NCI-H2196 (cell line): ENCODE results near the gene CDK6.

ENCODE experiments used
- DNase-seq: peaks from one replicate; lab custom pipeline; 2025; ENCODE audit not compliant: unreplicated experiment; lab: John Stamatoyannopoulos, UW

CDK6 gene

GRCh38 chr7:92685136-92686042 lies 151.0 kb downstream of the CDK6 start:
- no peak for DNase-seq

- DNase-seq, result no peak
Observed at GRCh38 chr7:92684274-92684673, 152.1 kb downstream of the CDK6 start.

- no peak for DNase-seq
Observed at GRCh38 chr7:92682903-92683539, 153.4 kb downstream of the CDK6 start.

GRCh38 chr7:92682330-92682729 lies 154.0 kb downstream of the CDK6 start:
- DNase-seq, result no peak

- DNase-seq, result no peak
Observed at GRCh38 chr7:92681633-92682032, 154.7 kb downstream of the CDK6 start.

- DNase-seq, result no peak
Observed at GRCh38 chr7:92680442-92680841, 155.9 kb downstream of the CDK6 start.

GRCh38 chr7:92678291-92678920 lies 158.0 kb downstream of the CDK6 start:
- no peak for DNase-seq

GRCh38 chr7:92674379-92674778 lies 162.0 kb downstream of the CDK6 start:
- DNase-seq, result peak; percentile 57

- no peak for DNase-seq
Observed at GRCh38 chr7:92671505-92672169, 164.7 kb downstream of the CDK6 start.

- DNase-seq, result no peak
Observed at GRCh38 chr7:92670204-92670851, 166.0 kb downstream of the CDK6 start.

- DNase-seq, result no peak
Observed at GRCh38 chr7:92669616-92670165, 166.7 kb downstream of the CDK6 start.

GRCh38 chr7:92668564-92668963 lies 167.8 kb downstream of the CDK6 start:
- DNase-seq, result no peak

- no peak for DNase-seq
Observed at GRCh38 chr7:92667816-92668535, 168.4 kb downstream of the CDK6 start.

- no peak for DNase-seq
Observed at GRCh38 chr7:92665926-92666325, 170.4 kb downstream of the CDK6 start.

GRCh38 chr7:92661651-92662050 lies 174.7 kb downstream of the CDK6 start:
- no peak for DNase-seq

GRCh38 chr7:92658671-92659070 lies 177.7 kb downstream of the CDK6 start:
- no peak for DNase-seq

- DNase-seq, result no peak
Observed at GRCh38 chr7:92657391-92657790, 179.0 kb downstream of the CDK6 start.

GRCh38 chr7:92656121-92656520 lies 180.3 kb downstream of the CDK6 start:
- DNase-seq, result no peak

GRCh38 chr7:92655346-92655884 lies 181.0 kb downstream of the CDK6 start:
- DNase-seq, result no peak

GRCh38 chr7:92653136-92653535 lies 183.2 kb downstream of the CDK6 start:
- no peak for DNase-seq
